Measurements from ENCODE around the gene MTHFD2L. TPM values are rescaled to one million over a fixed set of nuclear protein-coding genes. Genes with fewer than 3 reads are reported as not detected.
"Not testable (repeated sequence)": the region's sequence is repeated elsewhere in the genome, so short reads cannot be mapped to it uniquely, and the experiment has no call there.

Gene MTHFD2L
- total and polyA plus RNA-seq, 10 donors: 7.8 to 19.7 (median 13.3) TPM

- no peak overlapping the region for H3K27ac ChIP-seq
- 69 to 81% (median 78%) methylated on average over 4 of the region's 4 CpGs for WGBS, 5 donors
- H3K36me3 ChIP-seq: no peaks in the 10 kb centered on the region
- TF ChIP-seq, protein P1, sequence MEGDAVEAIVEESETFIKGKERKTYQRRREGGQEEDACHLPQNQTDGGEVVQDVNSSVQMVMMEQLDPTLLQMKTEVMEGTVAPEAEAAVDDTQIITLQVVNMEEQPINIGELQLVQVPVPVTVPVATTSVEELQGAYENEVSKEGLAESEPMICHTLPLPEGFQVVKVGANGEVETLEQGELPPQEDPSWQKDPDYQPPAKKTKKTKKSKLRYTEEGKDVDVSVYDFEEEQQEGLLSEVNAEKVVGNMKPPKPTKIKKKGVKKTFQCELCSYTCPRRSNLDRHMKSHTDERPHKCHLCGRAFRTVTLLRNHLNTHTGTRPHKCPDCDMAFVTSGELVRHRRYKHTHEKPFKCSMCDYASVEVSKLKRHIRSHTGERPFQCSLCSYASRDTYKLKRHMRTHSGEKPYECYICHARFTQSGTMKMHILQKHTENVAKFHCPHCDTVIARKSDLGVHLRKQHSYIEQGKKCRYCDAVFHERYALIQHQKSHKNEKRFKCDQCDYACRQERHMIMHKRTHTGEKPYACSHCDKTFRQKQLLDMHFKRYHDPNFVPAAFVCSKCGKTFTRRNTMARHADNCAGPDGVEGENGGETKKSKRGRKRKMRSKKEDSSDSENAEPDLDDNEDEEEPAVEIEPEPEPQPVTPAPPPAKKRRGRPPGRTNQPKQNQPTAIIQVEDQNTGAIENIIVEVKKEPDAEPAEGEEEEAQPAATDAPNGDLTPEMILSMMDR (IDR thresholded peaks at IDR 0.05 in 8 of 11, conservative IDR thresholded peaks at IDR 0.05 in 3 of 11): no peak
- TF ChIP-seq POLR2A (IDR thresholded peaks at IDR 0.05) (no peak), POLR2AphosphoS5 (IDR thresholded peaks at IDR 0.05) (no peak)
- no peaks in the 10 kb centered on the region for H3K27me3 ChIP-seq (replicated peaks in 1 of 7)
- H3K9me3 ChIP-seq: peaks cover 0 to 5% (median 0%) of the 10 kb centered on the region in 8 donors
- DNase-seq: no peak
- no peaks in the 10 kb centered on the region for H3K4me1 ChIP-seq
- intact Hi-C loops (cut with DNase I; ENCODE audit: low total_unique reads): no loop called here
- no peak overlapping the region for H3K4me3 ChIP-seq
These were observed 30.2 kb upstream of the MTHFD2L start for GRCh38 chr4:74127745-74128144.

DNA sequence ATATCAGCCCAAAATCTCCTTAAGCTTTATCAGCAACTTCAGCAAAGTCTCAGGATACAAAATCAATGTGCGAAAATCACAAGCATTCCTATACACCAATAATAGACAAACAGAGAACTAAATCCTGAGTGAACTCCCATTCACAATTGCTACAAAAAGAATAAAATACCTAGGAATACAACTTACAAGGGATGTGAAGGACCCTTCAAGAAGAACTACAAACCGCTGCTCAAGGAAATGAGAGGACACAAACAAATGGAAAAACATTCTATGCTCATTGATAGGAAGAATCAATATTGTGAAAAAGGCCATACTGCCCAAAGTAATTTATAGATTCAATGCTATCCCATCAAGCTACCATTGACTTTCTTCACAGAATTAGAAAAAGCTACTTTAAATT lies 27.1 kb upstream of the MTHFD2L start:
- H3K4me3 ChIP-seq; H3K4me1 ChIP-seq; H3K27ac ChIP-seq; DNase-seq; H3K36me3 ChIP-seq; H3K9me3 ChIP-seq; H3K27me3 ChIP-seq (replicated peaks in 1 of 7): not testable (repeated sequence)
- 95 to 97% (median 96%) methylated on average over 2 of the region's 2 CpGs for WGBS, 5 donors
- intact Hi-C loops (cut with DNase I; ENCODE audit: low total_unique reads): loop anchor here (10.0 kb wide), 1 partner anchor 406 kb away; no protein-coding TSS in a partner anchor

DNA sequence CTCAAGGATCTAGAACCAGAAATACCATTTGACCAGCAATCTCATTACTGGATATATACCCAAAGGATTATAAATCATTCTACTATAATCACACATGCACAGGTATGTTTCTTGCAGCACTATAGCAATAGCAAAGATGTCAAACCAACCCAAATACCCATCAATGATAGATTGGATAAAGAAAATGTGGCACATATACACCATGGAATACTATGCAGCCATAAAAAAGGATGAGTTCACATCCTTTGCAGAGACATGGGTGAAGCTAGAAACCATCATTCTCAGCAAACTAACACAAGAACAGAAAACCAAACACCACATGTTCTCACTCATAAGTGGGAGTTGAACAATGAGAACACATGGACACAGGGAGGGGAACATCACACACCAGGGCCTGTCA lies 25.7 kb upstream of the MTHFD2L start:
- DNase-seq; H3K27me3 ChIP-seq (replicated peaks in 1 of 7); H3K4me3 ChIP-seq; H3K4me1 ChIP-seq; H3K27ac ChIP-seq; H3K36me3 ChIP-seq; H3K9me3 ChIP-seq: not testable (repeated sequence)
- intact Hi-C loops (cut with DNase I; ENCODE audit: low total_unique reads): loop anchor here (10.0 kb wide), 1 partner anchor 407 kb away; no protein-coding TSS in a partner anchor

DNA sequence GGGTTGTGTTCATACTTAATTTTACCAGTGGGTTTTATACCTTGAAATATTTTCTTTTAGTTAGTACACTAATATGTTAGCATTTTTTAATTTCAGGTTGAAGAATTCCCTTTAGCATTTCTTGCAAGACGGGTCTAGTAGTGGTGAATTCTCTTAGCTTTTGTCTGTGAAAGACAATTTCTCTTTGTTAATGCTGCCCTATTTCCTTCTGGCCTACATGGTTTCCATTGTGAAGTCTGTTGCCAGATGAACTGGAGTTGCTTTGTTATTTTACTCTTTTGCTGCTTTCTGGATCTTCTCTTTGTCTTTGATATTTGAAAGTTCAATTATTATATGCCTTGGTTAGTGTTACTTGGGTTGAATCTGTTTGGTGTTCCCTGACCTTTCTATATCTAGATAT lies 25.0 kb upstream of the MTHFD2L start:
- no peaks in the 10 kb centered on the region for H3K27me3 ChIP-seq (replicated peaks in 1 of 7)
- H3K4me3 ChIP-seq: no peak overlapping the region
- WGBS, 5 donors: 86 to 95% (median 93%) methylated on average over 1 of the region's 1 CpG
- no peak for DNase-seq
- H3K27ac ChIP-seq: no peak overlapping the region
- H3K9me3 ChIP-seq: peaks cover 0 to 10% (median 3%) of the 10 kb centered on the region in 8 donors
- TF ChIP-seq POLR2AphosphoS5 (IDR thresholded peaks at IDR 0.05): no peak
- no peak for TF ChIP-seq POLR2A (IDR thresholded peaks at IDR 0.05)
- TF ChIP-seq, protein P1 (IDR thresholded peaks at IDR 0.05 in 8 of 11, conservative IDR thresholded peaks at IDR 0.05 in 3 of 11): no peak
- no peaks in the 10 kb centered on the region for H3K36me3 ChIP-seq
- intact Hi-C loops (cut with DNase I; ENCODE audit: low total_unique reads): loop anchor here (10.0 kb wide), 1 partner anchor 408 kb away; no protein-coding TSS in a partner anchor
- peaks cover 0 to 5% (median 0%) of the 10 kb centered on the region in 6 donors for H3K4me1 ChIP-seq

DNA sequence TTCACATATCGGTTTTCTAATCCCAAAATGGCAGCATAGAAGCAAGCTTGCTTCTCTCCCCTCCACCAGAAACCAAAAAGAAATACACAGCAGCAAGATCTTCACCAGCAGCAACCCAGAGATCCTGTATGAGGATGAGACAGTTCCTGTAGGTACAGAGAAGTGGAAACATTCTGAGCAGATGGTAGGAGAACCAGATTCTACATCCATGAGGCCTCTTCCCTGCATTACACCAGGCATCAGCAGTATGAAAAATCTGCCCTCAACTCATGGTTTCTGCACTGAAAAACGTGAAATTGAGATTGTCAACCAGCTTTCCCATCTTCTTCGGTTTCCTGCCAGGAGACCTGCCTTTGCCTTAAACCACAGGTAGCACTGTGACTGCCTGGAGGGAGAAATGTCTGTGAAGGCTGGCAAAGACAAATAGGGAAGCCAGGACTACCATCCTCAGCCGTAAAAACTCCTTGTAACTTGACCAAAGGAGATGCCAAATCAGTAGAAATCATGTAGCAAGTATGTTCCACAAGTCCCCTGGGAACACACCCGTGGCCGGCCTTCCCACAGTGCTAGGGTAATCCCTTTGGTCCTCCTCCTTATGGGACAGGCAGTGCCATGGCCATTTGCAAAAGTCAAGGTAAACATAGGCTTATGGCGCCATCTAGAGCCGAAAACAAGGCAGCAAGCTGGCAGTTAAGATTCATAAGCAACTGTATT lies 24.0 kb upstream of the MTHFD2L start:
- intact Hi-C loops (cut with DNase I; ENCODE audit: low total_unique reads): loop anchor here (10.0 kb wide), 1 partner anchor 409 kb away; no protein-coding TSS in a partner anchor

More for the DNA sequence above, 24.0 kb upstream of the MTHFD2L start:
- no peaks in the 10 kb centered on the region for H3K36me3 ChIP-seq
- H3K4me3 ChIP-seq: no peak overlapping the region
- H3K27me3 ChIP-seq (replicated peaks in 1 of 7): no peaks in the 10 kb centered on the region
- peak; percentile 81 for DNase-seq
- TF ChIP-seq, protein P1 (IDR thresholded peaks at IDR 0.05 in 8 of 11, conservative IDR thresholded peaks at IDR 0.05 in 3 of 11): peak; percentile 47 to 81 (median 69)
- no peak for TF ChIP-seq POLR2AphosphoS5 (IDR thresholded peaks at IDR 0.05)
- H3K9me3 ChIP-seq: peaks cover 0 to 10% (median 3%) of the 10 kb centered on the region in 8 donors
- H3K4me1 ChIP-seq: peaks cover 0 to 5% (median 0%) of the 10 kb centered on the region in 6 donors
- H3K27ac ChIP-seq: no peak overlapping the region
- 32 to 40% (median 36%) methylated on average over 8 of the region's 8 CpGs for WGBS, 5 donors

All from spleen (tissue), 11 donors.